NCI-H2171 (cell line): ENCODE measurements around the gene DUSP15.
A peak's percentile ranks its signal among the peaks of the same experiment; 100 is the strongest.

ENCODE experiments used
- DNase-seq: peaks from one replicate; lab custom pipeline; 2025; lab: John Stamatoyannopoulos, UW

DUSP15 gene

GRCh38 chr20:31860390-31861134 is 9.8 kb downstream of the DUSP15 start:
- no peak for DNase-seq

- no peak for DNase-seq
Measured at GRCh38 chr20:31859998-31860380, 10.3 kb downstream of the DUSP15 start.

- no peak for DNase-seq
Measured at GRCh38 chr20:31859266-31859997, 10.9 kb downstream of the DUSP15 start.

GRCh38 chr20:31858760-31859083 is 11.6 kb downstream of the DUSP15 start:
- no peak for DNase-seq

GRCh38 chr20:31857861-31858759 is 12.2 kb downstream of the DUSP15 start:
- no peak for DNase-seq

GRCh38 chr20:31856516-31856915 is 13.8 kb downstream of the DUSP15 start:
- no peak for DNase-seq

- no peak for DNase-seq
Measured at GRCh38 chr20:31853481-31853880, 16.8 kb downstream of the DUSP15 start.

GRCh38 chr20:31851240-31851955 is 18.9 kb downstream of the DUSP15 start:
- DNase-seq, result no peak

- peak; percentile 48 for DNase-seq
Measured at GRCh38 chr20:31849306-31849930, 20.9 kb downstream of the DUSP15 start.

- no peak for DNase-seq
Measured at GRCh38 chr20:31848088-31848999, 22.0 kb downstream of the DUSP15 start.

GRCh38 chr20:31846793-31847138 is 23.6 kb downstream of the DUSP15 start:
- DNase-seq, result no peak

- DNase-seq, result no peak
Measured at GRCh38 chr20:31845300-31845863, 24.9 kb downstream of the DUSP15 start, which contains the start of gene FOXS1. Gene FOXS1 (minus strand): TSS chr20:31845604. CDS start chr20:31845542, 62 bp downstream.

- DNase-seq, result no peak
Measured at GRCh38 chr20:31844737-31845299, 25.5 kb downstream of the DUSP15 start.

- no peak for DNase-seq
Measured at GRCh38 chr20:31843881-31844280, 26.4 kb downstream of the DUSP15 start.

GRCh38 chr20:31843288-31843687 is 27.0 kb downstream of the DUSP15 start:
- DNase-seq, result no peak

- no peak for DNase-seq
Measured at GRCh38 chr20:31842471-31843157, 27.7 kb downstream of the DUSP15 start.

- DNase-seq, result no peak
Measured at GRCh38 chr20:31841928-31842327, 28.4 kb downstream of the DUSP15 start.

- no peak for DNase-seq
Measured at GRCh38 chr20:31840906-31841816, 29.2 kb downstream of the DUSP15 start.
